Muscle layer of duodenum (tissue), 2 donors: Measurements from ENCODE around the gene ANOS1.
"Not testable (repeated sequence)": the region's sequence is repeated elsewhere in the genome, so short reads cannot be mapped to it uniquely, and the experiment has no call there.

Source experiments
- H3K27ac ChIP-seq: one replicate; pipeline ENCODE4 v1.7.0; 2013; ENCODE audit warnings: mild to moderate bottlenecking, low read length
- H3K27me3 ChIP-seq: one replicate; pipeline ENCODE4 v1.7.0; 2013; ENCODE audit warnings: low read depth, mild to moderate bottlenecking, control low read depth, low read length
- H3K36me3 ChIP-seq, 2 donors: one replicate each; pipeline ENCODE4 v1.7.0; 2013; ENCODE audit warnings: low read length in 2 of 2, control low read depth in 1 of 2, mild to moderate bottlenecking in 1 of 2; ENCODE audit not compliant: insufficient read depth in 2 of 2, control insufficient read depth in 1 of 2
- H3K4me1 ChIP-seq, 2 donors: one replicate each; pipeline ENCODE4 v1.7.0; 2013; ENCODE audit warnings: low read length in 2 of 2, mild to moderate bottlenecking in 2 of 2, control low read depth in 1 of 2, moderate library complexity in 1 of 2; ENCODE audit not compliant: insufficient read depth in 2 of 2, control insufficient read depth in 1 of 2
- H3K4me3 ChIP-seq, 2 donors: one replicate each; pipeline ENCODE4 v1.7.0; 2013; ENCODE audit warnings: low read length in 2 of 2, low read depth in 1 of 2, mild to moderate bottlenecking in 1 of 2
- H3K9me3 ChIP-seq, 2 donors: one replicate each; pipeline ENCODE4 v1.7.0; 2013; ENCODE audit warnings: low read length in 2 of 2, control low read depth in 1 of 2, mild to moderate bottlenecking in 1 of 2; ENCODE audit not compliant: control insufficient read depth in 1 of 2
- donor health status: healthy.

The ANOS1 gene

DNA sequence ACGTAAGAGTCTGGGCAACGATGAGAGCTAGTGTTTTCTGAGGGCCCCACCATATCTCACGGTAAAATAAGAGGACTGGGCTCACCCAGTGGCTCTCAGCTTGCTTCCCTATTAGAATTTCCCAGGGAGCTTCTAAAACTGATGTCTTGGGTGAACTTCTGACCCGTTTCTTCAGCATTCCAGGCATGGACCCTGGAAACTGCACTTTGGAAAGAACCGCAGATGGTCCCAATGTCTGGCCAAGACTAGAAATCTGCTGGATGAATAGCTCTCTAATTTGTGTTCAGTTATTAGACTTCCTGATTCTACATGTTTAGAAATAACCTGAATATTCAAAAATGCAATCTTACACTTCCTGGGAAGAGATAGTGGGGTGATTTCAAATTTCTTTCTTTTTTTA lies 127.8 kb downstream of the ANOS1 start:
- H3K9me3 ChIP-seq: no peaks in the 10 kb centered on the region
- H3K4me1 ChIP-seq: no peaks in the 10 kb centered on the region
- H3K27ac ChIP-seq: no peak overlapping the region
- no peaks in the 10 kb centered on the region for H3K27me3 ChIP-seq
- H3K4me3 ChIP-seq: no peak overlapping the region
- no peaks in the 10 kb centered on the region for H3K36me3 ChIP-seq

GRCh38 chrX:8591501-8591900 lies 140.4 kb downstream of the ANOS1 start:
- Histone ChIP-seq H3K36me3 (no peaks in the 10 kb centered on the region), H3K4me3 (no peak overlapping the region), H3K4me1 (no peaks in the 10 kb centered on the region), H3K9me3 (no peaks in the 10 kb centered on the region), H3K27ac (no peak overlapping the region), H3K27me3 (no peaks in the 10 kb centered on the region)

GRCh38 chrX:8586953-8587352 lies 145.0 kb downstream of the ANOS1 start:
- Histone ChIP-seq H3K36me3 (no peaks in the 10 kb centered on the region), H3K9me3 (no peaks in the 10 kb centered on the region), H3K27ac (no peak overlapping the region), H3K4me3 (no peak overlapping the region), H3K4me1 (no peaks in the 10 kb centered on the region), H3K27me3 (no peaks in the 10 kb centered on the region)

DNA sequence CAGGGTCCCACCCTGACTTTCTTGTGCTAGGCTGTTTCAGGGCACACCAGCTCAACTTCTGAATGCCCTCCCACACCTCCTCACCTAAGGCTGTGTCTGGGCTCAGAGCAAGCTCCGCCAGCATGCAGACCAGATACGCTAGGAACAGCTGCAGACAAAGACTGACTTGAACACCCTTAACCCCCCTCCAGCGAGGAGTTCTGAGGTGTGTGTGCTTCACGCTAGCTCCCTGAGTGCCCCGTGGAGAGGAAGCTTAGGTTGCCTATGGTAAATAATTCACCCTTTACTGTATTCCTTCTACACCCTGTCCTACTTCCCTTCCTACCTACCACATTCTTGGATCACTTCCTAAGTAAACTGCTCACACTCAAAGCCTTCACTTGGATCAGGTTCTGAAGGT lies 152.3 kb downstream of the ANOS1 start:
- Histone ChIP-seq H3K27ac (no peak overlapping the region), H3K27me3 (no peaks in the 10 kb centered on the region), H3K4me1 (no peaks in the 10 kb centered on the region), H3K4me3 (no peak overlapping the region), H3K9me3 (no peaks in the 10 kb centered on the region), H3K36me3 (no peaks in the 10 kb centered on the region)

DNA sequence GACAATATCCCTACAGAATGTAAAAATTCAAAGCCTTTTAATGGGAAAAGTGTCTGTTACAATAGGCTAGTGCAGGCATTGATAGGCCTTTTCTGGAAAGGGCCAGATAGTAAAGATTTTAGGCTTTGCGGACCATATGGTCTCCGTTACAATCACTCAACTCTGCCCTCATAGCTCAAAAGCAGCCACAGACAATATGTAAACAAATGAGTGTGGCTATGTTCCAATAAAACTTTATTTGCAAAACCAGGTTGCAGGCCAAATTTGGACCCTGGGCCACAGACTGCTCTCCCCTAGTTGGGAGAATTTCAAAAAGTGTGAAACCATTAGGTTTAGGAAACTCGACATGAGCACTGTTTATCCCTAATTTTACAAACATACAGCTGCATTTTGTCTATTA lies 155.1 kb downstream of the ANOS1 start:
- no peaks in the 10 kb centered on the region for H3K36me3 ChIP-seq
- no peak overlapping the region for H3K27ac ChIP-seq
- H3K9me3 ChIP-seq: no peaks in the 10 kb centered on the region
- H3K4me3 ChIP-seq: no peak overlapping the region
- H3K27me3 ChIP-seq: no peaks in the 10 kb centered on the region
- H3K4me1 ChIP-seq: no peaks in the 10 kb centered on the region

DNA sequence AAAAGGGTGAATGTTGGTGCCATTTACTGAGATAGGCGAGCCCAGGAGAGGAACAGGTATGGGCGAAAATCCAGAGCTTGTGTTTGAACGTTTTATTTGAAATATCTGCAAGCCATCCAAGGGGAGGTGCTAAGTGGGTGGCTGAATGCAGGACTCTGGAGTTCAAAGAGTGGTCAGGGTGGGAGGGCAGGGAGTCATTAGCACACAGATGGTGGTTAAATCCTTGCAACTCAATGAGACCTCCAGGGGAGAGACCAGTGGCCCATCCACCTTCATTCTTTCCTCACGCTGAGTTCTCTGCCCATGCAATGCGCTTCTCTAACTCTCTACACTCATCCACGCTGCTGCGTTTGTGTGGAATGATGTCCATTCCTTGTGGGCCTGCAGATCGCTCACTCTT lies 166.2 kb downstream of the ANOS1 start:
- no peaks in the 10 kb centered on the region for H3K27me3 ChIP-seq
- no peak overlapping the region for H3K27ac ChIP-seq
- H3K4me1 ChIP-seq: no peaks in the 10 kb centered on the region
- no peak overlapping the region for H3K4me3 ChIP-seq
- H3K9me3 ChIP-seq: no peaks in the 10 kb centered on the region
- H3K36me3 ChIP-seq: no peaks in the 10 kb centered on the region

DNA sequence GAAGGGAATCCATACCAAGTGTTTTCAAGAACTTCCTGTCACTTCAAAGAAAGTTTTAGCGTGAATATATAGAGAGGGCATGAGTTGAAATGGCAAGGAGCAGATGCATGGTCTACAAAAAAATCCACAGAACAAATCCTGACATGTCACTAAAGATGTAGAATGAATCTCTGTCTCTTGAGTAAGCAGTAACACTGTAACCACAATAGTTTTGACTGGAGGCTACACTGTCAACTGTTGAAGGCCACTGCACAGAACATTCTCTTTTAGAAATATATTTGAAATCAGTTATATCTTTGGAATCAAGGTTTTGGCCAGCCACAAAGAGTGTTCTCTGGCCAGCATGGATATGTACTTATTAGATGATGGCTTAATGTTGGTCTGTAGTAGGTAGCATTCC lies 183.5 kb downstream of the ANOS1 start:
- Histone ChIP-seq H3K4me3 (no peak overlapping the region), H3K27me3 (no peaks in the 10 kb centered on the region), H3K9me3 (no peaks in the 10 kb centered on the region), H3K4me1 (no peaks in the 10 kb centered on the region), H3K36me3 (no peaks in the 10 kb centered on the region), H3K27ac (no peak overlapping the region)

DNA sequence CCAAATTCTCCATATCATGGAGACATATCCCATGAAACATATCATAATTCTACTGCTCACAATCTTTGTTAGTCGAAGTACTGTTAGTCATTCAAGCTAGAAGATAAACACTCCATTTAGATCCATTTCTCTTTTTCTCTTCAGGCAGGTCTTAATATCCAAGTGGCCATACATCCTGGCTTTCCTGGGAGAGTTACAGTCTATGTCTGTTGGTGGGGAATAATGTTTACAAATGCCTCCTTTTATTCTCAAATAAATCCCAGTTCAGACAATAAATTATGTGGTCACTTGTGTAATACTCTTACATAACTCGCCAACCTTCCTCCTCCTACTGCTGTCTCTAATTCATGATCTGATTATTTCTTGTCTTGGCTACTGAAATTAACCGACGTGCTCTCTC lies 185.2 kb downstream of the ANOS1 start:
- H3K9me3 ChIP-seq: no peaks in the 10 kb centered on the region
- no peak overlapping the region for H3K27ac ChIP-seq
- no peaks in the 10 kb centered on the region for H3K4me1 ChIP-seq
- no peaks in the 10 kb centered on the region for H3K27me3 ChIP-seq
- no peaks in the 10 kb centered on the region for H3K36me3 ChIP-seq
- H3K4me3 ChIP-seq: no peak overlapping the region

- H3K27ac ChIP-seq: no peak overlapping the region
- no peaks in the 10 kb centered on the region for H3K9me3 ChIP-seq
- no peaks in the 10 kb centered on the region for H3K36me3 ChIP-seq
- H3K27me3 ChIP-seq: no peaks in the 10 kb centered on the region
- H3K4me3 ChIP-seq: no peak overlapping the region
- H3K4me1 ChIP-seq: no peaks in the 10 kb centered on the region
Measured at GRCh38 chrX:8520791-8521190, 211.1 kb downstream of the ANOS1 start.

DNA sequence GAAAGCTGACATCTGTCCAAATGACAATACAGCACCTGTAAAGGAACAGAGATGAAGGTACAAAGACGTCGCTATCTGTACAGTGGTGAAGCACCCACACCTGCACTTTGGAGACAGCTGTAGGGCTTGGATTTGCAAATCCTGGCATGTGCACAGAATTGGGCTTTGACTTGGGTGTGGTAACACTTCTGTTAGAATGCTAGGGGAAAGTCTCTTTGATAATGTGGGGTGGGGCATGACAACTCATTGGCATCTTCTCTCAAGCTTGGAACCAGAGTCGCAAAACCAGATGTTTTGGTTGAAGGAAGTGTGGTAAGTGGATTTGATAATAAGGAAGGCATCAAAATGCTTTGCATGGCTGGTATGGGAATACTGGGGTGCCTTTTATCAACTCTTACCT lies 211.8 kb downstream of the ANOS1 start:
- Histone ChIP-seq H3K4me1 (no peaks in the 10 kb centered on the region), H3K36me3 (no peaks in the 10 kb centered on the region), H3K4me3 (no peak overlapping the region), H3K9me3 (no peaks in the 10 kb centered on the region), H3K27me3 (no peaks in the 10 kb centered on the region), H3K27ac (no peak overlapping the region)

DNA sequence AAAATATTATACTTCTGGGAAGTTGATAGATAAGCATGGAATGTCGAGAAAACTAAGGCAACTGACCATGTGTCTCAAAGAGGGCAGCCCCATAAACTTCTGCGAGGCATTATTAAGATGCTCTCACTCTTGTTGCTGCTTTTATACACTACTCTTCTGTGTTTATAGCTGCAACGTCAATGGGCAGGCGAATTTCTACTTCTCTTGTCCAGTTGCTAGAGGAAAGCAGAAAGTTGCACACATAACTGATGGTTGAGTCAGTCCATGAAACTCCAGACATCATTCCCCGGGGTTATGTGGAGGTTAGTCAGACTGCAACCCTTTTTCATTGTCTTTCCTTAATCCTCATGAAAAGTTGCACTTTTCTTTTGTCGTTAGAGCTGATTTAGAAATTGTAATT lies 227.5 kb downstream of the ANOS1 start:
- H3K4me3 ChIP-seq: no peak overlapping the region
- no peaks in the 10 kb centered on the region for H3K4me1 ChIP-seq
- H3K9me3 ChIP-seq: no peaks in the 10 kb centered on the region
- no peaks in the 10 kb centered on the region for H3K27me3 ChIP-seq
- no peaks in the 10 kb centered on the region for H3K36me3 ChIP-seq
- no peak overlapping the region for H3K27ac ChIP-seq

DNA sequence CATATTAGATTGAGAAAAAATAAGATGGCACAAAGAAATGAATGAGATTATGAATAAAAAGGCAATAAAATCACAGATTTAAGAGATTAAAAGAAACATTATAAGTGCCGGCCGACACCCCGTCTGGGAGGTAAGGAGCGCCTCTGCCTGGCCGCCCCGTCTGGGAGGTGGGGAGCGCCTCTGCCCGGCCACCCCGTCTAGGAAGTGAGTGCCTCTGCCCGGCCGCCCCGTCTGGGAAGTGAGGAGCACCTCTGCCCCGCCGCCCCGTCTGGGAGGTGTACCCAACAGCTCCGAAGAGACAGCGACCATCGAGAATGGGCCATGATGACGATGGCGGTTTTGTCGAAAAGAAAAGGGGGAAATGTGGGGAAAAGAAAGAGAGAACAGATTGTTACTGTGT lies 229.8 kb downstream of the ANOS1 start:
- H3K27ac ChIP-seq, H3K36me3 ChIP-seq, H3K4me3 ChIP-seq, H3K4me1 ChIP-seq, H3K9me3 ChIP-seq, H3K27me3 ChIP-seq: not testable (repeated sequence)
